OCI-LY1 (cell line): ENCODE results near the gene TMEM106C.

ENCODE experiments used
- H2AFZ ChIP-seq: fragments of 200-600 bp; sonication (generic), shearing (Covaris generic); 2 replicates; pipeline ENCODE4 v1.6.0; 2014; ENCODE audit warnings: antibody characterized with exemption, mild to moderate bottlenecking, low read length
- H3F3A ChIP-seq: fragments of 200-600 bp; sonication (generic), shearing (Covaris generic); 2 replicates; pipeline ENCODE4 v1.6.0; 2014; ENCODE audit warnings: mild to moderate bottlenecking, antibody characterized with exemption, low read length, moderate library complexity; ENCODE audit not compliant: insufficient read depth
- H3K27ac ChIP-seq: fragments of 200-600 bp; sonication (generic); 2 replicates; pipeline ENCODE4 v1.5.1; 2014; ENCODE audit warnings: low read length, mixed run types, mild to moderate bottlenecking, low read depth; ENCODE audit not compliant: poor library complexity, severe bottlenecking
- H3K27me3 ChIP-seq: fragments of 200-600 bp; sonication (generic); 2 replicates; pipeline ENCODE4 v1.6.0; 2014; ENCODE audit warnings: antibody characterized with exemption, mild to moderate bottlenecking, low read length, moderate library complexity; ENCODE audit not compliant: insufficient read depth
- H3K36me3 ChIP-seq: fragments of 200-600 bp; sonication (generic); 2 replicates; pipeline ENCODE4 v1.6.1; 2014; ENCODE audit warnings: mild to moderate bottlenecking, antibody characterized with exemption, low read length, moderate library complexity, mixed read lengths; ENCODE audit not compliant: insufficient read depth
- H3K4me1 ChIP-seq: fragments of 200-600 bp; sonication (generic); 2 replicates; pipeline ENCODE4 v1.5.1; 2014; ENCODE audit warnings: mild to moderate bottlenecking, low read length, moderate library complexity; ENCODE audit not compliant: insufficient read depth, severe bottlenecking
- H3K4me2 ChIP-seq: fragments of 200-600 bp; sonication (generic), shearing (Covaris generic); 2 replicates; pipeline ENCODE4 v1.6.1; 2014; ENCODE audit warnings: low read length
- H3K4me3 ChIP-seq: fragments of 200-600 bp; sonication (generic); 2 replicates; pipeline ENCODE4 v1.5.1; 2014; ENCODE audit warnings: low read length, low read depth, mild to moderate bottlenecking, mixed read lengths; ENCODE audit not compliant: poor library complexity, severe bottlenecking
- H3K79me2 ChIP-seq: fragments of 200-600 bp; shearing (Covaris generic); 2 replicates; pipeline ENCODE4 v1.6.1; 2016; ENCODE audit warnings: mixed run types, low read length, mixed read lengths; ENCODE audit not compliant: insufficient read depth
- H3K9ac ChIP-seq: fragments of 200-600 bp; sonication (generic), shearing (Covaris generic); 2 replicates; pipeline ENCODE4 v1.6.1; 2014; ENCODE audit warnings: mild to moderate bottlenecking, low read length, mixed read lengths
- H3K9me2 ChIP-seq: fragments of 200-600 bp; sonication (generic), shearing (Covaris generic); 2 replicates; pipeline ENCODE4 v1.6.1; 2014; ENCODE audit warnings: low read depth, mild to moderate bottlenecking, low read length, mixed read lengths
- H3K9me3 ChIP-seq: fragments of 200-600 bp; shearing (Covaris generic); 2 replicates; pipeline ENCODE4 v1.6.1; 2014; ENCODE audit warnings: low read length, mixed read lengths
- H4K20me1 ChIP-seq: fragments of 200-600 bp; sonication (generic), shearing (Covaris generic); 2 replicates; pipeline ENCODE4 v1.6.0; 2016; ENCODE audit warnings: mild to moderate bottlenecking, low read length; ENCODE audit not compliant: insufficient read depth
- EZH2 ChIP-seq: fragments of 200-600 bp; sonication (generic), shearing (Covaris generic); IDR thresholded peaks from 2 replicates; pipeline ENCODE4 v1.8.0; 2017; ENCODE audit warnings: borderline replicate concordance, mixed run types, mild to moderate bottlenecking, antibody characterized with exemption, low read length, moderate library complexity, mixed read lengths
- TF ChIP-seq, protein P1 (sequence below): fragments of 200-600 bp; sonication (generic), shearing (Covaris generic); IDR thresholded peaks from 2 replicates; pipeline ENCODE4 v1.5.1; 2017; ENCODE audit warnings: mild to moderate bottlenecking, antibody characterized with exemption, low read length, moderate library complexity, mixed read lengths

Gene TMEM106C

DNA sequence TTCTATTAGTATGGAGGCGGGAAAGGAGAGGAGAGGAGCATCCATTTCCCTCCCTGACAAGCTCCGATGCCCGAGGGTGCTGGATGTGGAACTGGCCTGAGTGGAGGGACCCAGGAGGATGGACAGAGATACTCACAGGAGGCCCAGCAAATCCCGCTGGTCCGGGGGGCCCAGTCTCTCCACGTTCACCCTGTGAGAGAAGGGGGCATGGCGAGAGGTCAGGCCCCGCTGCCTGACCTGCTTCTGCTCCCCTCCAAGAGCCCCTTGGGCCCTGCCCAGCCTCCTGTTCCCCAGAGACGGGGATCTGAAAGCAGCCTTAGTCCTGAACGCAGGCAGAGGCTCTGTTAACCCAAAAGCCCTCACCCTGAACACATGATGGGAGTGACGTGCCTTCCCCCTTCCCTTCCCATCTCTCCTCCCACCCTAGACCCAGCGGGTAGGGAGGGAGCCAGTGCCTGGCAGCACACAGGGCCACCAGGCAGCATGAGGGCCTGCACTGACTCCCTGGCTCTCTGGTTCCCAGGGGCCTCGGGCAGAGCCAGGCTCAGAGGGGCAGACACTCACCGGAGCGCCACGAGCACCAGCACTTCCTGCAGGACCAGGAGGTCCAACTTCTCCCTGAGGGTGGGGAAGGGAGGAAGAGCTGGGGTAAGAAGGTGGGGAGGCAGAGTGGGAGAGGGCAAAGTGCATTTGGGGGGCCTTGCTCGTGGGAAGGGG lies 17.5 kb downstream of the TMEM106C start:
- H3K4me2 ChIP-seq, result no peak overlapping the region
- no peak overlapping the region for H2AFZ ChIP-seq
- peaks cover 13% of the 10 kb centered on the region; the same call in 1 of the 2 replicates for H3K27me3 ChIP-seq
- H3K79me2 ChIP-seq, result no peaks in the 10 kb centered on the region
- no peak overlapping the region for H3K4me3 ChIP-seq
- no peaks in the 10 kb centered on the region for H3K36me3 ChIP-seq
- H4K20me1 ChIP-seq, result no peaks in the 10 kb centered on the region
- no peak overlapping the region for H3K9ac ChIP-seq
- TF ChIP-seq, protein P1, sequence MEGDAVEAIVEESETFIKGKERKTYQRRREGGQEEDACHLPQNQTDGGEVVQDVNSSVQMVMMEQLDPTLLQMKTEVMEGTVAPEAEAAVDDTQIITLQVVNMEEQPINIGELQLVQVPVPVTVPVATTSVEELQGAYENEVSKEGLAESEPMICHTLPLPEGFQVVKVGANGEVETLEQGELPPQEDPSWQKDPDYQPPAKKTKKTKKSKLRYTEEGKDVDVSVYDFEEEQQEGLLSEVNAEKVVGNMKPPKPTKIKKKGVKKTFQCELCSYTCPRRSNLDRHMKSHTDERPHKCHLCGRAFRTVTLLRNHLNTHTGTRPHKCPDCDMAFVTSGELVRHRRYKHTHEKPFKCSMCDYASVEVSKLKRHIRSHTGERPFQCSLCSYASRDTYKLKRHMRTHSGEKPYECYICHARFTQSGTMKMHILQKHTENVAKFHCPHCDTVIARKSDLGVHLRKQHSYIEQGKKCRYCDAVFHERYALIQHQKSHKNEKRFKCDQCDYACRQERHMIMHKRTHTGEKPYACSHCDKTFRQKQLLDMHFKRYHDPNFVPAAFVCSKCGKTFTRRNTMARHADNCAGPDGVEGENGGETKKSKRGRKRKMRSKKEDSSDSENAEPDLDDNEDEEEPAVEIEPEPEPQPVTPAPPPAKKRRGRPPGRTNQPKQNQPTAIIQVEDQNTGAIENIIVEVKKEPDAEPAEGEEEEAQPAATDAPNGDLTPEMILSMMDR, result no peak
- TF ChIP-seq EZH2, result no peak
- no peaks in the 10 kb centered on the region for H3K9me2 ChIP-seq
- no peak overlapping the region for H3K27ac ChIP-seq
- no peaks in the 10 kb centered on the region for H3K9me3 ChIP-seq
- H3F3A ChIP-seq, result no peaks in the 10 kb centered on the region
- no peaks in the 10 kb centered on the region for H3K4me1 ChIP-seq

DNA sequence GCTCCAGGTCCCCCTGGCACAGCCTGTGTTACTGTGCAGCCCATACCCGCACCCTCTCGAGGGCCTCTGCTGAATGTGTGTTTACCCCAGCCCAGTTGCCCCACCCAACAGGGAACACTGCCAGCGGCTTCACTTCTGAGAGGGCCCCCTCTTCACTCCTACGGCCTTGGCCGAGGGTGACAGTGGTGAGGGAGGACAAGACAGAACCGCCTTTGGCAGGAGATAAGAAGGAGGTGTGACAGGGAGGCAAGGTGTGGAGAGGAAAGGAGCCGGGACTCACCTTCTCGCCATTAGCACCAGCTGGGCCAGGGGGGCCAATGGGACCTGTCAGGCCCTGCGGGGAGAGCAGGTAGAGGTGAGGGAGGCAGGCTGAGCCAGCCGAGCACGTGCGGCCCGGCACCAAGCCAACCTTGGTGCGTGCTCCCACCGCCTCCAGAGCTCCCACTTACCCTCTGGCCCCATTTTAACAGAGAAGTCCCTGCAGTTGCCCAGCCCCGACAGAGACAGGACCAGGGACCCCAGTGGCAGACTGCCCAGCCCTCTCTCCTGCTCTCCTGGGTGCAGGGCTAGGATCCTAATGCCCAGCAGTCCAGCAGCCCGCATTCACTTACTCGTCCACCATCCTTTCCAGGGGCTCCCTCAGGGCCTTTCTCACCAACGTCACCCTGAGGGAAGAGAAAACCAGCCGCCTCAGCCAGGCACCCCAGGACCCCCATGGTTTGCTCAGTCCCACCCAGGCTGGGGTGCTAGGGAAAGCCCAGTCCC lies 18.3 kb downstream of the TMEM106C start:
- Histone ChIP-seq H3K9ac (no peak overlapping the region), H3K4me2 (no peak overlapping the region), H3K4me3 (no peak overlapping the region), H4K20me1 (no peaks in the 10 kb centered on the region), H3K9me2 (no peaks in the 10 kb centered on the region), H3K36me3 (no peaks in the 10 kb centered on the region), H3K4me1 (no peaks in the 10 kb centered on the region), H3K27ac (no peak overlapping the region), H3K9me3 (no peaks in the 10 kb centered on the region), H2AFZ (no peak overlapping the region), H3F3A (no peaks in the 10 kb centered on the region), H3K27me3 (peaks cover 13% of the 10 kb centered on the region; the same call in 1 of the 2 replicates), H3K79me2 (no peaks in the 10 kb centered on the region)
- TF ChIP-seq, protein P1, result no peak
- TF ChIP-seq EZH2, result no peak

DNA sequence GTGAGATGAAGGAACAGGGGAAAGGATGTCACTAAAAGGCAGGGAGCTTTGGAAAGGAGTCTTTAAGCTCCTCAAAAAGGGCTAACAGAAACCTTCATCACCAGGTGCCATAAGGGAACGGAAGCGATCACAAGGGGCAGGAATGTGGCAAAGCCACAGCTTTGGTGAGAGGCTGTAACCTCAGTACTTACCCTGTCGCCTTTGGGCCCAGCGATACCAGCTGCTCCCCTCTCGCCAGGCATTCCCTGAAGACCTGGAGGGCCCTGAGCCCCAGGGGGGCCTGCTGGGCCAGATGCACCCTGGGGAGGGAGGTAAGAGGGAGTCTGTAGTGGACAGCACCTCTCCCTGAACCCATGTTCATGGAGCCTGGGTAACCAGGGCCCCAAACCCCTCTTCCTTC lies 18.9 kb downstream of the TMEM106C start:
- H3K9me2 ChIP-seq, result no peaks in the 10 kb centered on the region
- H3K4me1 ChIP-seq, result no peaks in the 10 kb centered on the region
- H3K9ac ChIP-seq, result no peak overlapping the region
- H3K27me3 ChIP-seq, result peaks cover 15% of the 10 kb centered on the region; the same call in 1 of the 2 replicates
- no peaks in the 10 kb centered on the region for H3K9me3 ChIP-seq
- no peaks in the 10 kb centered on the region for H3K36me3 ChIP-seq
- TF ChIP-seq EZH2, result no peak
- TF ChIP-seq, protein P1, result no peak
- H3K4me2 ChIP-seq, result no peak overlapping the region
- H4K20me1 ChIP-seq, result no peaks in the 10 kb centered on the region
- no peaks in the 10 kb centered on the region for H3K79me2 ChIP-seq
- no peak overlapping the region for H2AFZ ChIP-seq
- no peak overlapping the region for H3K4me3 ChIP-seq
- H3K27ac ChIP-seq, result no peak overlapping the region
- no peaks in the 10 kb centered on the region for H3F3A ChIP-seq
